Fibroblast of lung (primary cell): ENCODE measurements around the gene ADNP.

Experiments
- EZH2 ChIP-seq: IDR thresholded peaks from 2 replicates; pipeline ENCODE4 v1.5.1; 2012; ENCODE audit warnings: low read length, control low read depth, mild to moderate bottlenecking; ENCODE audit errors: missing control alignments
- TF ChIP-seq, protein P1 (sequence below), 2 donors: IDR thresholded peaks in 1 of 2; conservative IDR thresholded peaks in 1 of 2; 1 replicate in 1 of 2; 2 replicates in 1 of 2; pipeline ENCODE4 v1.5.1; 2011 to 2012; ENCODE audit warnings: low read length in 2 of 2, control low read depth in 1 of 2, inconsistent platforms in 1 of 2, low read depth in 1 of 2, mild to moderate bottlenecking in 1 of 2

DNA sequence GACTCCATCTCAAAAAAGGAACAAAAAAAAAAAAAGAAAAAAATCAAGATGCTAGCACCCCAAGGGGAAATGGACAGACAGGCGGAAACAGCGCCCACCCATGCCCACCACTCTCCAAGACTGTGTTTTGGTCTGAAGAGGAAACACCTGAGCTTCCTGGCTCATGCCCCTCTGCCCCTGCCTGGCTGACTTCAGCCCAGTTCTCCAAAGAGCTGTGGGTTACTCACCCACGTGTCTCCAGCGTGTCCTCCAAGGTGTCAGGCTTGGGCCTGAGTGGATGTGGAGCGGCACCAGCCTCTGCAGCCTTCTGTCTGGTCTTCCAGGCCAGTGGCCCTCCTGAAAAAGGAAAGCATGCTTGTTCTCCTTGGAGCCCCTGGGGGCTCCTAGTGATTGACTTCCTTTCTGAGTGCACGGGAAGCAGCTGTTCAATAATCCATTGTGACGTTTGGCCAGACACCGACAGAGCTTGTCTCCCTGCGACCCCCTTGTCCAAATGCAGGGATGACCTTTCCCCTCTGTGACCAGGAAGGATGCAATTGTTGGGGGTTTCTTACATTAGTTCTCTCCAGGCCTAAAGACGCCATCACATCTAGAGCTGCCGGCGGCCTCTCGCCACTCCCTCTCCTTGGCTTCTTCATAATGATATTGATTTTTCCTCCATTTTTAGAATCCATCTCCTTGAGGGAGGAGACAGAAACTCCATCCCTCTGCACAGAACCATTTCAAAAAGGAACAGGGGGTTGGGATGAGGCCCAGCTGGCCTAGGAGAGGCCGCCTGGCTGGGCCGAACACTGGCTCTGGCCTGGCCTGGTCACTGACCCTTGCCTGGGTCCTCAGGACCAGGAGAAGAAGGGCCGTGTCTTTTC, 58.4 kb downstream of the ADNP start:
- TF ChIP-seq EZH2 = no peak
- TF ChIP-seq, protein P1, sequence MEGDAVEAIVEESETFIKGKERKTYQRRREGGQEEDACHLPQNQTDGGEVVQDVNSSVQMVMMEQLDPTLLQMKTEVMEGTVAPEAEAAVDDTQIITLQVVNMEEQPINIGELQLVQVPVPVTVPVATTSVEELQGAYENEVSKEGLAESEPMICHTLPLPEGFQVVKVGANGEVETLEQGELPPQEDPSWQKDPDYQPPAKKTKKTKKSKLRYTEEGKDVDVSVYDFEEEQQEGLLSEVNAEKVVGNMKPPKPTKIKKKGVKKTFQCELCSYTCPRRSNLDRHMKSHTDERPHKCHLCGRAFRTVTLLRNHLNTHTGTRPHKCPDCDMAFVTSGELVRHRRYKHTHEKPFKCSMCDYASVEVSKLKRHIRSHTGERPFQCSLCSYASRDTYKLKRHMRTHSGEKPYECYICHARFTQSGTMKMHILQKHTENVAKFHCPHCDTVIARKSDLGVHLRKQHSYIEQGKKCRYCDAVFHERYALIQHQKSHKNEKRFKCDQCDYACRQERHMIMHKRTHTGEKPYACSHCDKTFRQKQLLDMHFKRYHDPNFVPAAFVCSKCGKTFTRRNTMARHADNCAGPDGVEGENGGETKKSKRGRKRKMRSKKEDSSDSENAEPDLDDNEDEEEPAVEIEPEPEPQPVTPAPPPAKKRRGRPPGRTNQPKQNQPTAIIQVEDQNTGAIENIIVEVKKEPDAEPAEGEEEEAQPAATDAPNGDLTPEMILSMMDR (conservative IDR thresholded peaks at IDR 0.05 in 1 of 2, IDR thresholded peaks at IDR 0.05 in 1 of 2; ENCODE audit: low read depth in 1 of 2, low read length in 2 of 2) = no peak
